IPS DF 4.7 (cell line): ENCODE measurements around the gene GMPPA.

Source experiments
- DNase-seq: peaks from one replicate; pipeline ENCODE4 v3.0.0-alpha.2; 2013; ENCODE audit warnings: low spot score; ENCODE audit errors: extremely low read depth

GMPPA gene

GRCh38 chr2:219484343-219485200 is 14.1 kb upstream of the GMPPA start:
- no peak for DNase-seq

- no peak for DNase-seq
Observed at GRCh38 chr2:219485201-219485580, 13.5 kb upstream of the GMPPA start.

GRCh38 chr2:219486380-219486959 is 12.2 kb upstream of the GMPPA start:
- DNase-seq: no peak

GRCh38 chr2:219488149-219488843 is 10.4 kb upstream of the GMPPA start:
- no peak for DNase-seq

- DNase-seq: no peak
Observed at GRCh38 chr2:219488844-219489194, 9.9 kb upstream of the GMPPA start.

- no peak for DNase-seq
Observed at GRCh38 chr2:219489315-219489714, 9.4 kb upstream of the GMPPA start.

GRCh38 chr2:219490186-219490585 is 8.5 kb upstream of the GMPPA start:
- no peak for DNase-seq

GRCh38 chr2:219490600-219491130 is 8.0 kb upstream of the GMPPA start:
- no peak for DNase-seq

- DNase-seq: no peak
Observed at GRCh38 chr2:219491278-219491963, 7.3 kb upstream of the GMPPA start.

GRCh38 chr2:219492575-219492974 is 6.1 kb upstream of the GMPPA start:
- no peak for DNase-seq

GRCh38 chr2:219493086-219493485 is 5.6 kb upstream of the GMPPA start:
- no peak for DNase-seq

- no peak for DNase-seq
Observed at GRCh38 chr2:219494952-219495530, 3.6 kb upstream of the GMPPA start.

- no peak for DNase-seq
Observed at GRCh38 chr2:219495531-219496122, 3.1 kb upstream of the GMPPA start.

- no peak for DNase-seq
Observed at GRCh38 chr2:219496247-219496824, 2.4 kb upstream of the GMPPA start.

GRCh38 chr2:219496825-219497494 is 1.7 kb upstream of the GMPPA start:
- DNase-seq: no peak

- no peak for DNase-seq
Observed at GRCh38 chr2:219497495-219498279, 1.0 kb upstream of the GMPPA start.

GRCh38 chr2:219499058-219499307 is 292 bp downstream of the GMPPA start:
- no peak for DNase-seq

- no peak for DNase-seq
Observed at GRCh38 chr2:219499555-219499954, 864 bp downstream of the GMPPA start.

GRCh38 chr2:219500135-219500534 is 1.4 kb downstream of the GMPPA start:
- no peak for DNase-seq

GRCh38 chr2:219501849-219502248 is 3.2 kb downstream of the GMPPA start:
- no peak for DNase-seq
